ENCODE data around the gene ZNF511.
A peak's percentile ranks its signal among the peaks of the same experiment; 100 is the strongest.

The ZNF511 gene

GRCh38 chr10:133313192-133313591 is 4.5 kb downstream of the ZNF511 start:
- H3K9me3 ChIP-seq (ENCODE audit: control insufficient read depth, insufficient read depth, low read depth, low read length): no peaks in the 10 kb centered on the region
- TF ChIP-seq ZNF704 (tag by site-specific recombination; IDR thresholded peaks at IDR 0.05): no peak
- no peak for TF ChIP-seq ZNF629 (tag by site-specific recombination; IDR thresholded peaks at IDR 0.05)
- no peak for TF ChIP-seq MYNN (tag by site-specific recombination; IDR thresholded peaks at IDR 0.05; ENCODE audit: borderline replicate concordance)
- TF ChIP-seq ZNF639 (tag by site-specific recombination; IDR thresholded peaks at IDR 0.05): no peak
- TF ChIP-seq ZBTB20 (tag by site-specific recombination; IDR thresholded peaks at IDR 0.05): no peak
- no peak for TF ChIP-seq ZNF473 (tag by site-specific recombination; IDR thresholded peaks at IDR 0.05)
- no peak for TF ChIP-seq KLF17 (tag by site-specific recombination; IDR thresholded peaks at IDR 0.05)
- TF ChIP-seq ZNF140 (tag by site-specific recombination; IDR thresholded peaks at IDR 0.05): no peak
- TF ChIP-seq ZNF530 (tag by site-specific recombination; IDR thresholded peaks at IDR 0.05; ENCODE audit: low read depth): no peak
- no peak for TF ChIP-seq ZNF37A (tag by site-specific recombination; IDR thresholded peaks at IDR 0.05)

GRCh38 chr10:133314911-133315310 is 6.2 kb downstream of the ZNF511 start:
- TF ChIP-seq ZNF785 (tag by site-specific recombination; IDR thresholded peaks at IDR 0.05) (no peak), MYNN (tag by site-specific recombination; IDR thresholded peaks at IDR 0.05; ENCODE audit: borderline replicate concordance) (no peak), ZSCAN4 (tag by site-specific recombination; IDR thresholded peaks at IDR 0.05) (no peak)
- Histone ChIP-seq H3K4me3 (ENCODE audit: low read depth, low read length) (no peak overlapping the region), H3K4me1 (ENCODE audit: control insufficient read depth, insufficient read depth, low read length) (no peaks in the 10 kb centered on the region), H3K36me3 (ENCODE audit: control insufficient read depth in 2 of 2, insufficient read depth in 1 of 2, low read length in 2 of 2) (peaks cover 7 to 34% of the 10 kb centered on the region in 2 experiments; a peak in 2 of 3 replicates), H3K9me3 (ENCODE audit: control insufficient read depth, insufficient read depth, low read depth, low read length) (no peaks in the 10 kb centered on the region), H3K27ac (ENCODE audit: extremely low read depth, low read depth, low read length) (no peak overlapping the region)
- ChIA-PET CTCF (interaction anchor here (0.8 to 3.3 kb wide), 3 partner anchors 14 to 153 kb away, joined by 3 to 20 read pairs (median 3); no protein-coding TSS in a partner anchor), POLR2A (interaction anchor here (2.8 kb wide), 1 partner anchor 9 kb away, joined by 15 read pairs; no protein-coding TSS in a partner anchor)

More at GRCh38 chr10:133313192-133313591, 4.5 kb downstream of the ZNF511 start:
- no peaks in the 10 kb centered on the region for H3K4me1 ChIP-seq (ENCODE audit: control insufficient read depth, insufficient read depth, low read length)
- ChIA-PET POLR2A (no interaction called here), CTCF (interaction anchor here (0.7 to 3.3 kb wide), 3 partner anchors 16 to 401 kb away, joined by 3 to 20 read pairs (median 3); no protein-coding TSS in a partner anchor)
- H3K27ac ChIP-seq (ENCODE audit: extremely low read depth, low read depth, low read length): no peak overlapping the region
- no peak overlapping the region for H3K4me3 ChIP-seq (ENCODE audit: low read depth, low read length)
- H3K36me3 ChIP-seq (ENCODE audit: control insufficient read depth in 2 of 2, insufficient read depth in 1 of 2, low read length in 2 of 2): peaks cover 7 to 40% of the 10 kb centered on the region in 2 experiments; a peak in 2 of 3 replicates

- Histone ChIP-seq H3K4me1 (ENCODE audit: control insufficient read depth, insufficient read depth, low read length) (no peaks in the 10 kb centered on the region), H3K4me3 (ENCODE audit: low read depth, low read length) (no peak overlapping the region), H3K27ac (ENCODE audit: extremely low read depth, low read depth, low read length) (no peak overlapping the region), H3K36me3 (ENCODE audit: control insufficient read depth in 2 of 2, insufficient read depth in 1 of 2, low read length in 2 of 2) (peaks cover 2 to 24% of the 10 kb centered on the region in 2 experiments; a peak in 2 of 3 replicates), H3K9me3 (ENCODE audit: control insufficient read depth, insufficient read depth, low read depth, low read length) (no peaks in the 10 kb centered on the region)
- ChIA-PET CTCF (interaction anchor here (0.6 to 3.3 kb wide), 4 partner anchors 9 to 85 kb away, joined by 3 to 20 read pairs (median 3); no protein-coding TSS in a partner anchor), POLR2A (interaction anchor here (2.8 kb wide), 1 partner anchor 8 kb away, joined by 15 read pairs; no protein-coding TSS in a partner anchor)
- TF ChIP-seq ZNF423 (tag by site-specific recombination; IDR thresholded peaks at IDR 0.05) (no peak), ZNF621 (tag by site-specific recombination; IDR thresholded peaks at IDR 0.05) (no peak), ZNF10 (tag by site-specific recombination; IDR thresholded peaks at IDR 0.05) (no peak), SP2 (tag by site-specific recombination; IDR thresholded peaks at IDR 0.05) (peak; percentile 70), TSHZ1 (tag by site-specific recombination; IDR thresholded peaks at IDR 0.05; ENCODE audit: borderline replicate concordance) (no peak), ZSCAN5A (tag by site-specific recombination; IDR thresholded peaks at IDR 0.05) (no peak), ZNF157 (tag by site-specific recombination; IDR thresholded peaks at IDR 0.05) (no peak), SP7 (tag by site-specific recombination; IDR thresholded peaks at IDR 0.05) (no peak), ZNF658 (tag by site-specific recombination; IDR thresholded peaks at IDR 0.05) (no peak), ZBTB8A (tag by site-specific recombination; IDR thresholded peaks at IDR 0.05) (no peak)
Measured at GRCh38 chr10:133315847-133316246, 7.1 kb downstream of the ZNF511 start.

Measured in HEK293 (cell line).